HepG2 (cell line): Measurements from ENCODE around the gene C14orf93. TPM values are rescaled to one million over a fixed set of nuclear protein-coding genes. Genes with fewer than 3 reads are reported as not detected.

ENCODE experiments used
- BCL6 ChIP-seq: IDR thresholded peaks from 2 replicates; pipeline ENCODE4 v1.6.1; 2016; ENCODE audit warnings: missing genetic modification reagents, missing compliant biosample characterization
- GATAD2A ChIP-seq: IDR thresholded peaks from 2 replicates; pipeline ENCODE4 v1.6.1; 2016
- HMGXB4 ChIP-seq, 2 experiments: sonication (generic) in 1 of 2; formaldehyde crosslinking in 1 of 2; IDR thresholded peaks; 2 replicates each; pipeline versions ENCODE4 v1.4.0 to v1.6.1; 2018 to 2020; ENCODE audit warnings: missing genetic modification reagents in 2 of 2, borderline replicate concordance in 1 of 2, low read depth in 1 of 2, mild to moderate bottlenecking in 1 of 2, missing biosample characterization in 1 of 2
- HOXA7 ChIP-seq: sonication (generic); formaldehyde crosslinking; IDR thresholded peaks from 2 replicates; pipeline ENCODE4 v1.8.1; 2022; ENCODE audit warnings: mild to moderate bottlenecking, missing genetic modification reagents, moderate library complexity
- IRF2 ChIP-seq: IDR thresholded peaks from 2 replicates; pipeline ENCODE4 v1.6.1; 2018; ENCODE audit warnings: missing genetic modification reagents, missing compliant biosample characterization
- MEIS2 ChIP-seq: sonication (generic); formaldehyde crosslinking; IDR thresholded peaks from 2 replicates; pipeline ENCODE4 v1.9.0; 2021; ENCODE audit warnings: mild to moderate bottlenecking, missing genetic modification reagents
- NPAS2 ChIP-seq: sonication (generic); formaldehyde crosslinking; IDR thresholded peaks from 2 replicates; pipeline ENCODE4 v1.8.0; 2022; ENCODE audit warnings: mild to moderate bottlenecking, missing genetic modification reagents, borderline replicate concordance
- NR2F2 ChIP-seq: IDR thresholded peaks from 2 replicates; pipeline ENCODE4 v1.6.1; 2012; ENCODE audit warnings: low read depth, inconsistent platforms, borderline replicate concordance
- RBFOX2 ChIP-seq: fragments of 200-400 bp; formaldehyde crosslinking; IDR thresholded peaks from 2 replicates; pipeline ENCODE4 v1.6.1; 2017; ENCODE audit warnings: low read depth, mild to moderate bottlenecking, low read length
- REPIN1 ChIP-seq: sonication (generic); formaldehyde crosslinking; IDR thresholded peaks from 2 replicates; pipeline ENCODE4 v1.8.0; 2022; ENCODE audit warnings: missing genetic modification reagents, low read depth, mild to moderate bottlenecking, borderline replicate concordance
- RFX1 ChIP-seq: fragments of 450-650 bp; IDR thresholded peaks from 2 replicates; pipeline ENCODE4 v1.6.1; 2017
- SIX4 ChIP-seq: sonication (generic); formaldehyde crosslinking; IDR thresholded peaks from 2 replicates; pipeline ENCODE4 v1.4.0; 2020; ENCODE audit warnings: missing genetic modification reagents
- SNAI1 ChIP-seq: sonication (generic); formaldehyde crosslinking; IDR thresholded peaks from 2 replicates; pipeline ENCODE4 v1.5.0; 2020; ENCODE audit warnings: mild to moderate bottlenecking, missing genetic modification reagents, borderline replicate concordance
- SP5 ChIP-seq: IDR thresholded peaks from 2 replicates; pipeline ENCODE4 v1.6.1; 2016; ENCODE audit warnings: low read depth, borderline replicate concordance
- SSRP1 ChIP-seq: IDR thresholded peaks from 2 replicates; pipeline ENCODE4 v1.6.1; 2016; ENCODE audit warnings: control low read depth
- WIZ ChIP-seq: sonication (generic); formaldehyde crosslinking; IDR thresholded peaks from 2 replicates; pipeline ENCODE4 v1.5.1; 2020; ENCODE audit warnings: mild to moderate bottlenecking, missing genetic modification reagents
- ZBTB21 ChIP-seq: sonication (generic); formaldehyde crosslinking; IDR thresholded peaks from 2 replicates; pipeline ENCODE4 v1.4.0; 2020; ENCODE audit warnings: missing genetic modification reagents
- ZFP36L2 ChIP-seq: sonication (generic); formaldehyde crosslinking; IDR thresholded peaks from 2 replicates; pipeline ENCODE4 v1.4.0; 2020; ENCODE audit warnings: missing genetic modification reagents
- ZIK1 ChIP-seq: sonication (generic); formaldehyde crosslinking; IDR thresholded peaks from 2 replicates; pipeline ENCODE4 v1.5.0; 2020; ENCODE audit warnings: mild to moderate bottlenecking, low read depth, missing genetic modification reagents, borderline replicate concordance
- ZKSCAN5 ChIP-seq: sonication (generic); formaldehyde crosslinking; IDR thresholded peaks from 2 replicates; pipeline ENCODE4 v1.5.1; 2020; ENCODE audit warnings: mild to moderate bottlenecking, missing genetic modification reagents
- ZNF382 ChIP-seq: sonication (generic); formaldehyde crosslinking; IDR thresholded peaks from 2 replicates; pipeline ENCODE4 v1.5.0; 2020; ENCODE audit warnings: missing genetic modification reagents, mild to moderate bottlenecking, borderline replicate concordance
- ZNF546 ChIP-seq: sonication (generic); formaldehyde crosslinking; conservative IDR thresholded peaks from 2 replicates; pipeline ENCODE4 v1.8.1; 2023; ENCODE audit warnings: mild to moderate bottlenecking, missing genetic modification reagents
- ZNF547 ChIP-seq: sonication (generic); formaldehyde crosslinking; IDR thresholded peaks from 2 replicates; pipeline ENCODE4 v1.5.1; 2020; ENCODE audit warnings: mild to moderate bottlenecking, missing genetic modification reagents
- ZNF784 ChIP-seq: sonication (generic); formaldehyde crosslinking; IDR thresholded peaks from 2 replicates; pipeline ENCODE4 v1.5.1; 2020; ENCODE audit warnings: missing genetic modification reagents, mild to moderate bottlenecking, borderline replicate concordance
- polyA plus RNA-seq, 8 experiments: library from polyadenylated mRNA; depleted of rRNA in 3 of 8; stranded (reverse) in 7 of 8; unstranded in 1 of 8; fragments of >200 nt; fragmentation: Illumina TruSeq in 4 of 8; extraction: Trizol in 4 of 8; gene quantifications; 2 replicates each; pipeline versions ENCODE4 v1.2.1 to v1.2.3, GENCODE V29; 2011 to 2016; ENCODE audit warnings: low read depth in 4 of 8, missing spikeins in 1 of 8, mixed read lengths in 1 of 8; ENCODE audit not compliant: insufficient read depth in 1 of 8
- total RNA-seq, 5 experiments: library from RNA; depleted of rRNA; stranded (reverse); fragments of >200 nt; fragmentation: Illumina TruSeq; extraction: Trizol; gene quantifications; 2 replicates each; pipeline ENCODE4 v1.2.3, GENCODE V29; 2016; ENCODE audit warnings: low read depth in 1 of 5
- TF ChIP-seq, protein P1 (sequence below): sonication (generic); formaldehyde crosslinking; IDR thresholded peaks from 2 replicates; pipeline ENCODE4 v1.4.0; 2020; ENCODE audit warnings: mild to moderate bottlenecking, missing genetic modification reagents, borderline replicate concordance
- TF ChIP-seq, protein P2 (sequence below): sonication (generic); formaldehyde crosslinking; IDR thresholded peaks from 2 replicates; pipeline ENCODE4 v1.8.1; 2023; ENCODE audit warnings: missing genetic modification reagents, mild to moderate bottlenecking, borderline replicate concordance

Gene C14orf93
- total and polyA plus RNA-seq, 2 of the 13 experiments (the other 11 are each of a cell fraction or from before 2014, with no cell fraction given) = 11.4 to 22.5 TPM

DNA sequence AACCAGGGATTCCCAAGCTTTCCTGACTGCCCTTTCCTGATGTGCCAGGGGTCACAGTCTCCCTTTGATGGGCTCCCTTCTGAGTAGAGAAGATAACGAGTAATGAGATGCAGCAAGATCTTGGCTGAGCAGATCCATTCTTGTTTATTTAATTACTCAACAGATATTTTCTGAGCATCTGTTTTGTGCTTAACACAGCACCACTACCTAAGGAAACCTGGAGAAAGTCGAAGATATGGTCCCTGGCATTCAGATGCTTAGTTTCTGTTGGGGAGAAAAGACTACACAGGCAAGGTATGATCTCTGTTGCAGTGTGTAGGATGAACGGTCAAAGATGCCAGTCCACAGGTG lies 31.5 kb downstream of the C14orf93 start (continued):
- peak in 1 of 2 experiments; percentile 12; a peak in 1 of 4 replicates for TF ChIP-seq HMGXB4 (CRISPR knock-in tag; IDR thresholded peaks at IDR 0.05; ENCODE audit: borderline replicate concordance in 1 of 2, low read depth in 1 of 2)
- 0 out of 2 replicates have a peak, but pooled peaks have one; percentile 17 for TF ChIP-seq ZBTB21 (CRISPR knock-in tag)
- no peak for TF ChIP-seq GATAD2A
- TF ChIP-seq BCL6 = 0 out of 2 replicates have a peak, but pooled peaks have one; percentile 3
- no peak for TF ChIP-seq ZNF784
- TF ChIP-seq HOXA7 (CRISPR knock-in tag) = no peak
- peak; percentile 21; the same call in 1 of the 2 replicates for TF ChIP-seq RBFOX2
- no peak for TF ChIP-seq SP5 (CRISPR knock-in tag)
- 0 out of 2 replicates have a peak, but pooled peaks have one; percentile 18 for TF ChIP-seq SSRP1 (CRISPR knock-in tag)
- TF ChIP-seq REPIN1 = no peak
- no peak for TF ChIP-seq MEIS2 (CRISPR knock-in tag)
- no peak for TF ChIP-seq ZFP36L2
- no peak for TF ChIP-seq IRF2 (CRISPR knock-in tag)
- TF ChIP-seq ZKSCAN5 (CRISPR knock-in tag) = no peak
- no peak for TF ChIP-seq RFX1
- TF ChIP-seq ZNF547 (CRISPR knock-in tag) = peak; percentile 6; the same call in 1 of the 2 replicates
- TF ChIP-seq, protein P1, sequence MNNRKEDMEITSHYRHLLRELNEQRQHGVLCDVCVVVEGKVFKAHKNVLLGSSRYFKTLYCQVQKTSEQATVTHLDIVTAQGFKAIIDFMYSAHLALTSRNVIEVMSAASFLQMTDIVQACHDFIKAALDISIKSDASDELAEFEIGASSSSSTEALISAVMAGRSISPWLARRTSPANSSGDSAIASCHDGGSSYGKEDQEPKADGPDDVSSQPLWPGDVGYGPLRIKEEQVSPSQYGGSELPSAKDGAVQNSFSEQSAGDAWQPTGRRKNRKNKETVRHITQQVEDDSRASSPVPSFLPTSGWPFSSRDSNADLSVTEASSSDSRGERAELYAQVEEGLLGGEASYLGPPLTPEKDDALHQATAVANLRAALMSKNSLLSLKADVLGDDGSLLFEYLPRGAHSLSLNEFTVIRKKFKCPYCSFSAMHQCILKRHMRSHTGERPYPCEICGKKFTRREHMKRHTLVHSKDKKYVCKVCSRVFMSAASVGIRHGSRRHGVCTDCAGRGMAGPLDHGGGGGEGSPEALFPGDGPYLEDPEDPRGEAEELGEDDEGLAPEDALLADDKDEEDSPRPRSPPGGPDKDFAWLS (CRISPR knock-in tag) = 0 out of 2 replicates have a peak, but pooled peaks have one; percentile 0
- TF ChIP-seq ZIK1 (CRISPR knock-in tag) = no peak
- TF ChIP-seq SNAI1 (CRISPR knock-in tag) = no peak
- TF ChIP-seq, protein P2, sequence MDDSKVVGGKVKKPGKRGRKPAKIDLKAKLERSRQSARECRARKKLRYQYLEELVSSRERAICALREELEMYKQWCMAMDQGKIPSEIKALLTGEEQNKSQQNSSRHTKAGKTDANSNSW = no peak; the same call in 1 of the 2 replicates
- no peak for TF ChIP-seq NR2F2
- TF ChIP-seq ZNF546 (CRISPR knock-in tag) = peak; percentile 2; the same call in 1 of the 2 replicates
- no peak for TF ChIP-seq NPAS2
- 0 out of 2 replicates have a peak, but pooled peaks have one; percentile 8 for TF ChIP-seq SIX4 (CRISPR knock-in tag)
- TF ChIP-seq ZNF382 (CRISPR knock-in tag) = no peak
- no peak for TF ChIP-seq WIZ
